Measurements from ENCODE around the gene CCRL2.
"Not testable (repeated sequence)": the region's sequence is repeated elsewhere in the genome, so short reads cannot be mapped to it uniquely, and the experiment has no call there.

The CCRL2 gene

DNA sequence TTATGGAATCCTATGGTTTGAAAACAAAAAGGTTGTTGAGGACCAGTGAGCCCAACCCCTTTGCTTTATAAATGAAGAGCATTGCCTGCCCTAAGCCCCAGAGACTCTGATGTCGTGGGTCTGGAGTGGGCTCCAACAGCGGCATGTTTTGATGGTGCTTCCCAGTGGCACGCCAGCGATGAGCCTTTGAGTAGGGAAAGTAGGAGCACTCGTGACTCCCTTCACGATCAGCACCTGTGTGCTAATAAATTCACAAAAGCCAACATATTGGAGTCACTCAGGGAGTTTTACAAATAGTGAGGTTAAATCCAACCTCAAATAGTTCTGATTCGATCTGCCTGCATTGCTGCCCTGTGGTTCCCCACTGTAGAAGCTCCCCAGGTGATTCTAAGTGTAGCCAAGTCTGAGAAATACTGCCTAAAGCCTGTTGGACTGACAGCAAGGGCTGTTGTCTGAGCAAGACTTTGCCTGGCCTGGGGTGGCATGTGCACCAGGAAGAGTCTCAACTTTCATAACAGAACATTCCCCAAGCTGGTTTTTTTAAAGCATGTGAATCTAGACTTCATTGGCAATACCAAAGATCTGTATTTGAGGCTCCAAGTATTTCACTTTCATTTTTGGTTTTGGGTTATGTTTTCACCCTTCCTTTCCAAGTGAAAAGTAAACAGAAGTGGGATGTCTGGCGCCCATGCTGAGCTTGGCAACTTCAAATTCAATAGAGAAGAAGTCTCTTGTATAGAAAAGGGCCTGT, 26.4 kb upstream of the CCRL2 start:
- DNase-seq: no peak

- no peak for DNase-seq
These were observed 25.4 kb upstream of the CCRL2 start for GRCh38 chr3:46381625-46382024.

- DNase-seq: no peak
These were observed 23.7 kb upstream of the CCRL2 start for GRCh38 chr3:46383211-46383950.

GRCh38 chr3:46383951-46384330, 23.1 kb upstream of the CCRL2 start:
- DNase-seq: no peak

DNA sequence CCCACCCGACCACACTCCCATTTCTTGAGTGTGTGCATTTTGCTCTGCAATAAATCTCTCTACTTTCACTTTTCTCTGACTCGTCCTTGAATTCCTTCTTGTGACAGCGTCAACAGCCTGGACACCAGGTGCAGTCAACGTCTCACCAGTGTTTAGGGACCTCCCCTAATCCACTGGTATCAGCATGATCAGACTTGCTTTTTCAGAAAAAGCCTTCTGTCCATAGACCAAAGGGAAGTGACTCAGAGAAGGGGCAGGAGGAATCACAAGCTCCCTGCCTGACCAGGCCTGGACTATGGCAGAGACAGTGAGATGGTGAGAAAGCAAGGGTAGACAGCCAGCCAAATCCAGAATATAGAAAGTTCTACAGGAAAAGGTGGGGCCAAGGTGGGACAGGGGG, 20.9 kb upstream of the CCRL2 start:
- no peak for DNase-seq

DNA sequence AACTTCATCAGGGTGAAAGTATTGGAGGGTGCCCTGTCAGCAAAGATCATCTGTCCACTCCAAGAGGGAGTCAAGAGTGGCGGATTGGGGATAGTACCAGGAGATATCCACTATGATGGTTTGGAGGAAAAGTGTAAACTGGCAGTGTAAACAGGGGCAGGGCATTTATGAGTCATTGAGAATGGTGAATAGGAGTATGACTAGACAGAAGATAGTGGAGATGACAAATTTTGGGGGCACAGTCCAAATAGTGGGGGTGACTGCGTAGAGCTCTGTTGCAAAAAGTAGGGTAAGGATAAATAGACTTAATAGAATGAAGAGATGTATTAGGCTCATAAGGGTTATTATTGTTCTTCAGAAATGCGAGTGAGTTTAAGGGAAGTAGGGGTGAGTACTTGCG, 18.2 kb upstream of the CCRL2 start:
- DNase-seq: not testable (repeated sequence)

DNA sequence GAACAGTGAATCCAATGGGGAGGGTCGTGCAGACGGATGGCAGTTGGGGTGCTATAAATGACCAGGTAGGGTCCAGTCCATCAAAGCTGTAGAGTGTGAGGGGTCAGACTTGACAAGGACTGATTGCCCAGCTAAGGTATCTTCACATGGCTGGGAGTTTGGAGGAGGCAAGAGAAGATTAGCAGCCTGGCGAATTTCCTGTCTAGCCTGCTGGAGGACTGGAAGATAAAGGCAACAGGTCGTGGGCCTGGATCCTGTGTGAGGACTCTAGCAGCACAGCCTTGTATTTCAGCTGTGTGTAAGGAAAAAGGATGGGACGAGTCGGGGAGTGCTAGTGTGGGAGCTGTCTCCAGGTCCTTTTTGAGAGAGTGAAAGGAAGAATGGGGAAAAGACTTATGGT, 17.8 kb upstream of the CCRL2 start:
- DNase-seq: no peak

- not testable (repeated sequence) for DNase-seq
These were observed 15.5 kb upstream of the CCRL2 start for GRCh38 chr3:46391526-46391925.

DNA sequence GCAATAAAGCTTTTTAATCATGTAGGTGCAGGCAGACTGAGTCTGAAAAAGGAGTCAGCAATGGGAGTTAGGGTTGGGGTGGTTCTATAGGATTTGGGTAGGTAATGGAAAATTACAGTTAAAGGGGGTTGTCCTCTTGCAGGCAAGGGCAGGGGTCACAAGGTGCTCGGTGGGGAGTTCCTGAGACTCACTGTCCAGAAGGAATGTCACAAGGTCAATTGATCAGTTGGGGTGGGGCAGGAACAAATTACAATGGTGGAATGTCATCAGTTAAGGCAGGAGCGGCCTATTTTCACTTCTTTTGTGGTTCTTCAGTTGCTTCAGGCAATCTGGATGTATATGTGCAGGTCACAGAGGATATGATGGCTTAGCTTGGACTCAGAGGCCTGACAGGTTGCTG, 14.0 kb upstream of the CCRL2 start:
- no peak for DNase-seq

DNA sequence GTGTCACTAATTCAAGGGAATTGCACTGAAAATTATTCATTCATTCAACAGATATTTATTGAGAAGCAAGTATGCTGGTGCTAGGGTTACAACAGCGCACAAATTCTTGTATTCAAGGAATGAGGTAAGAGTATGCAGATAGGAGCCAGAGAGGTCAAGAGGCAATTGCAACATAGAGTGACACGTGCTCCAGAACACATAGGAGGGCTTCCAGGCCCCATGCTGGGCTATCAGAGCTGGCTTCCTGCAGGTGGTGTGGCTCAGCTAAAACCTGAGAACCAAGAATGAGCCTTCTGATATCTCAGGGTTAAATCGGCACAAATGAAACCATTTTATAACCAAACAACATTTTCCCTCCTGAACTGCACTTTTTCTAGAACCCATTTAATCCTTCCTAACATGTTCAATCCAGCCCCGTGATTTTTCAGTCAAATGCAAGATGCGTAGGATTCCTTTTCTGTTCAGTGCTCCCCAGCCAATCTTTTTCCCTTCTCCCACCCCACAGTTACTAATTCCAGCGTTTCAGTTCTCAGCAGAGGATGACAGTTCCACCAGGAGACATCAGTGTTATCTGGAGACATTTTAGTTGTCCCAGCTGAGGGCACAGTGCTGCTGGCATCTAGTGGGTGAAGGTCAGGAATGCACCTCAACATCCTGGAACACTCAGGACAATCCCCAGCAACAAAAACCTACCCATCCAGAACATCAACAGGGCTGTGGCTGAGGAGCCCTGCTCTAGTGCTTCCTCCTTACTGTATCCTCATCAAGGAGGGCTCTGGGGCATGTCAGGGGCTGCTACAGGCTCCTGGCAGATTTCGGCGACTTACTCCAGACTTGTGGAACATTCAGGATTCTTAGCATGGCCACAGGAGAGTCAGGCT, 13.3 kb upstream of the CCRL2 start:
- DNase-seq: no peak

GRCh38 chr3:46395210-46395661, 11.8 kb upstream of the CCRL2 start:
- DNase-seq: no peak

DNA sequence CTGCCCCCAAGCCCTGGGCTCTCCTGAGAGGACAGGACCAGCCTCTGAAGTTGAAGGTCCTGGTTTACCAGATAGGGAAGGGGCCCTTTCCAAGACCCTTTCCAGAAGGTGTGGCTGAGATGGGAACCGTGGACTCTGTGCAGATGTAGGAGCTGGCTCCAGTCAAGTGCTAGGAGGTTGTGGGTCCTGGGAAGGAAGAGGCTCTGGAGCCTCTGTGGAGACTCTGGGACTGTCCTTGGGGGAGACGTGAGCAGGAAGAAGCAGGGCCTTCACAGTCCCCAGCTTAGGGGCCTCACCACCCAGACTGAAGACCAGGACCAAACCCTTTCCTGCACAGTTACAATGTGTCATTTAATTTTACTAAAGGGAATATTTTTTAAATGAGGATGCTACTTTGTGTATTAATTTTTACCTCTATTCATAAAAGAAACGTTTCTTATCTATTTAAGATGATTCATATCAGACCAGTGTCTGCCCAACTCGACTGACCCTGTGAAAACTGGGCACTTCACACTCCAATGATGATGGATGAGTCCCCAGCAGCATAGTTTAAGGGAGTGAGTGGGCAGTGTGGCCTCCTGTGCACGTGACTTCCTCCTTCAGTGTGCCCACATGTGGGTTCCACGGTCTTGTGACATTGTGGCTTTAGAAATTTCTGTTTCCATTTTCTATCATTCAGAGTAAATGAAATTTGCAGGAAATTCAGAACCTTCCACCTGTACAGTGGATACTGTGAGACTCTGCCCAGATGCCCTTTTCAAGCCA, 11.1 kb upstream of the CCRL2 start:
- DNase-seq: no peak

GRCh38 chr3:46397111-46397510, 9.9 kb upstream of the CCRL2 start:
- no peak for DNase-seq

GRCh38 chr3:46398186-46398955, 8.7 kb upstream of the CCRL2 start:
- no peak for DNase-seq

GRCh38 chr3:46399098-46399497, 8.0 kb upstream of the CCRL2 start:
- DNase-seq: no peak

DNA sequence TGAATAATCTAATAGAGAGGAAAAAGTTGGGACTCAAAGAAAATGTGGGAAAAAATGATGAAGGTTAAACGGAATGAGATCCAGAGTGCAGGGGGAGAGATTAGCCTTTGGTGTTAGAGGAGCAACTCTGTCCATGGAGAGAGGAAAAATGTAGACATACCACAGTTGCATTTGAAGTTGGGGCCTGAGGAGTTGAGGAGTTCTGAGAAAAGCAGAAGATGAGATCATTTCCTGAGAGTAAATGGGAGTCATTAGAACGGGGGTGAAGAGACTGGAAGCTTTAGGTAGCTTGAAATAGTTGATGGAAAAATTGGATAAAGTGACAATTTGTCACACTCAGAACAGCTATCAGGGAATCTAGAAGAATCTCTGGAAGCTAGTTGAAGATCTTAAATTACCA, 7.5 kb upstream of the CCRL2 start:
- no peak for DNase-seq

DNA sequence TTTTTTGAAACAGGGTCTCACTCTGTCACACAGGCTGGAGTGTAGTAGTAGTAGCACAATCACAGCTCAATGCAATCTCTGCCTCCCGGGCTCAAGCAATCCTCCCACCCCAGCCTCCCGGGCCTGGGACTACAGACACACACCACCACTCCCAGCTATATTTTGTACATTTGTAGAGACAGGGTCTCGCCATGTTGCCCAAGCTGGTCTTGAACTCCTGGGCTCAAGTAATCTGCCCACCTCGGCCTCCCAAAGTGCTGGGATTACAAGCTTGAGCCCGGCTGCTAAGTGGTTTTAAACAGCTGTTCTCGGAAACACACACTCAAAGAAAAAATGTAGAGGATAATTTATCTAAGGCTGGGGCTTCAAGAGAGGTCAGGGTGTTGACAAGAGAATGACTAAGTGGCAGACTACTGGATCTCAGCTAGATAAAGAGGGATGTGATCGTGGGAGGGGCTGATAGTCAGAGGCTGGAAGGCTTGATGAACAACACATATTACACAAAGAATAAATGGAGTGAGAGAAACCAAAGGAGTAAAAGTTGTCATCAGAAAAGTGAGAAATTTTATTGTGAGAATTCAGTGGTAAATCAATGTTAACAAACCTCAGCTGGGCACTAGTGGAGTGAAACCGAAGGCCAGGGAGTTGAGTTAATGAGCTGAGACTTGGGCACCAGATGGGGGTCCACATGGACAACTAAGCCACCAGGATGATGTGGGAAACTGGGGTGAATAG, 6.9 kb upstream of the CCRL2 start:
- DNase-seq: no peak

DNA sequence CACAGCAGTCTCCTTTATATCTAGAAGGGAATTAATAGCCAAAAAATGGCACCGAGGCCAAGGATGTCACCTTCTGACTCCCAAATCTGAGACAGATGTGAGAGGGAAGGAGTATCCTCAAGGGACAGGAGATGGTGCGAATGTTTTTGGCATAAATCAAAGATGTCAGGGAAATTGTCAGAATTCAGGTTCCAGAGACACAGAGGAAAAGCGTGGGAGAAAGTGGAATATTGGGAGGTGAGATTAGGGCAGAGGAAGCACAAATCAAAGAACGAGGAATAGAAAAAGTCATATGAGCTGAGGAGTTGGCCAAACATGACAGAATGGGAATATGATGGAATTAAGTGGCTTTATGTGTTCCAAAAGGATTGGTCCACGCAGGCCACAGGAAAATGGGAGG, 6.2 kb upstream of the CCRL2 start:
- no peak for DNase-seq

GRCh38 chr3:46401579-46401978, 5.5 kb upstream of the CCRL2 start:
- DNase-seq: no peak

GRCh38 chr3:46402902-46403301, 4.2 kb upstream of the CCRL2 start:
- not testable (repeated sequence) for DNase-seq
